K562 (cell line): ENCODE measurements around the gene MEF2D. TPM values are rescaled to one million over a fixed set of nuclear protein-coding genes. Genes with fewer than 3 reads are reported as not detected.
A peak's percentile ranks its signal among the peaks of the same experiment; 100 is the strongest.

Source experiments
- BACH1 ChIP-seq: fragments of 200-800 bp; sonication (Bioruptor generic); IDR thresholded peaks from 2 replicates; pipeline ENCODE4 v1.6.1; 2016; ENCODE audit warnings: missing genetic modification characterization, missing compliant biosample characterization
- BCL6 ChIP-seq: fragments of 250-450 bp; sonication (Bioruptor Pico); IDR thresholded peaks from 2 replicates; pipeline ENCODE4 v1.4.0; 2020
- CBFA2T3 ChIP-seq: fragments of 450-650 bp; IDR thresholded peaks from 2 replicates; pipeline ENCODE4 v1.6.1; 2017
- CREB1 ChIP-seq, 2 experiments: sonication (generic) in 1 of 2; formaldehyde crosslinking in 1 of 2; IDR thresholded peaks; 2 replicates each; pipeline versions ENCODE4 v1.6.1 to v1.8.0; 2012 to 2022; ENCODE audit warnings: inconsistent platforms in 1 of 2, mild to moderate bottlenecking in 1 of 2, missing genetic modification reagents in 1 of 2, moderate library complexity in 1 of 2
- DACH1 ChIP-seq: fragments of 450-650 bp; IDR thresholded peaks from 2 replicates; pipeline ENCODE4 v1.6.1; 2018; ENCODE audit not compliant: partially characterized antibody
- ELF1 ChIP-seq: fragments of 200-800 bp; sonication (Bioruptor generic); IDR thresholded peaks from 2 replicates; pipeline ENCODE4 v1.6.1; 2016; ENCODE audit warnings: missing genetic modification characterization, missing compliant biosample characterization
- FOSL1 ChIP-seq: fragments of 200-800 bp; sonication (Bioruptor generic); conservative IDR thresholded peaks from 2 replicates; pipeline ENCODE4 v1.6.1; 2016; ENCODE audit warnings: missing genetic modification characterization, missing compliant biosample characterization
- GATA2 ChIP-seq: sonication (generic); formaldehyde crosslinking; IDR thresholded peaks from 2 replicates; pipeline ENCODE4 v1.4.0; 2020; ENCODE audit warnings: mild to moderate bottlenecking, missing genetic modification reagents
- MYBL2 ChIP-seq, 2 experiments: fragments of 450-650 bp in 1 of 2; sonication (generic) in 1 of 2; formaldehyde crosslinking in 1 of 2; IDR thresholded peaks; 2 replicates each; pipeline versions ENCODE4 v1.6.1 to v1.8.1; 2017 to 2022; ENCODE audit warnings: borderline replicate concordance in 1 of 2, inconsistent platforms in 1 of 2, low read depth in 1 of 2, mild to moderate bottlenecking in 1 of 2, missing genetic modification reagents in 1 of 2, moderate library complexity in 1 of 2
- NUFIP1 ChIP-seq: fragments of 450-650 bp; IDR thresholded peaks from 2 replicates; pipeline ENCODE4 v1.6.1; 2018; ENCODE audit not compliant: partially characterized antibody
- PHF8 ChIP-seq: fragments of 200-600 bp; sonication (generic); IDR thresholded peaks from 2 replicates; pipeline ENCODE4 v1.6.1; 2012; ENCODE audit warnings: mixed run types, mild to moderate bottlenecking, inconsistent platforms, low read length, moderate library complexity, borderline replicate concordance
- PML ChIP-seq: IDR thresholded peaks from 2 replicates; pipeline ENCODE4 v1.6.1; 2012; ENCODE audit warnings: low read length, inconsistent platforms
- POU5F1 ChIP-seq: fragments of 150-350 bp; IDR thresholded peaks from 2 replicates; pipeline ENCODE4 v1.6.1; 2014; ENCODE audit warnings: borderline replicate concordance, low read length, low read depth, mild to moderate bottlenecking; ENCODE audit not compliant: partially characterized antibody
- RFX1 ChIP-seq: fragments of 450-650 bp; IDR thresholded peaks from 2 replicates; pipeline ENCODE4 v1.6.1; 2016; ENCODE audit warnings: mild to moderate bottlenecking, moderate library complexity
- SMARCA4 ChIP-seq: fragments of 450-650 bp; IDR thresholded peaks from 2 replicates; pipeline ENCODE4 v1.6.1; 2016
- ZBTB8A ChIP-seq: fragments of 450-650 bp; IDR thresholded peaks from 2 replicates; pipeline ENCODE4 v1.6.1; 2018; ENCODE audit warnings: mild to moderate bottlenecking, moderate library complexity; ENCODE audit not compliant: partially characterized antibody
- ZC3H11A ChIP-seq: IDR thresholded peaks from 2 replicates; pipeline ENCODE4 v1.6.1; 2012; ENCODE audit warnings: low read depth, low read length, improper control_type of control experiment
- ZNF408 ChIP-seq: fragments of 250-450 bp; sonication (Bioruptor Pico); IDR thresholded peaks from 2 replicates; pipeline ENCODE4 v1.4.0; 2020; ENCODE audit warnings: low read depth, mild to moderate bottlenecking, moderate library complexity
- polyA plus RNA-seq, 8 experiments: library from polyadenylated mRNA; depleted of rRNA in 4 of 8; stranded (reverse) in 5 of 8; unstranded in 3 of 8; fragments of >200 nt; fragmentation: Nextera tagmentation in 2 of 8; fragmentation: Illumina TruSeq in 1 of 8; extraction: Ambion mirVana in 2 of 8; extraction: Trizol in 1 of 8; gene quantifications; 2 replicates each; pipeline versions ENCODE4 v1.2.1 to v1.2.3, GENCODE V29; 2011 to 2014; ENCODE audit warnings: inconsistent platforms in 1 of 8, missing spikeins in 1 of 8
- total RNA-seq, 7 experiments: library from RNA; depleted of rRNA in 6 of 7; stranded (reverse); fragments of >200 nt in 6 of 7; fragmentation: Illumina TruSeq in 2 of 7; extraction: Trizol in 2 of 7; gene quantifications; 2 replicates each; pipeline versions ENCODE4 v1.2.1 to v1.2.3, GENCODE V29; 2011 to 2021; ENCODE audit warnings: low replicate concordance in 1 of 7
- TF ChIP-seq, protein P1 (sequence below): fragments of 450-650 bp; formaldehyde crosslinking; conservative IDR thresholded peaks from 2 replicates; pipeline ENCODE4 v1.4.0; 2022; ENCODE audit warnings: mild to moderate bottlenecking, missing genetic modification characterization
- TF ChIP-seq, protein P2 (sequence below): fragments of 150-350 bp; IDR thresholded peaks from 2 replicates; pipeline ENCODE4 v1.6.1; 2014; ENCODE audit warnings: low read depth, mild to moderate bottlenecking, low read length, borderline replicate concordance
- TF ChIP-seq, protein P3 (sequence below): sonication (generic); IDR thresholded peaks from 2 replicates; pipeline ENCODE4 v1.6.1; 2016
- TF ChIP-seq, protein P4 (sequence below): fragments of 250-450 bp; sonication (Bioruptor Pico); IDR thresholded peaks from 2 replicates; pipeline ENCODE4 v1.8.0; 2021; ENCODE audit warnings: moderate library complexity, mild to moderate bottlenecking, inconsistent platforms

Gene MEF2D
- total and polyA plus RNA-seq, 9 of the 15 experiments (the other 6 are each of a cell fraction or from before 2014, with no cell fraction given), result 0.10 to 19.5 (median 2.6) TPM

DNA sequence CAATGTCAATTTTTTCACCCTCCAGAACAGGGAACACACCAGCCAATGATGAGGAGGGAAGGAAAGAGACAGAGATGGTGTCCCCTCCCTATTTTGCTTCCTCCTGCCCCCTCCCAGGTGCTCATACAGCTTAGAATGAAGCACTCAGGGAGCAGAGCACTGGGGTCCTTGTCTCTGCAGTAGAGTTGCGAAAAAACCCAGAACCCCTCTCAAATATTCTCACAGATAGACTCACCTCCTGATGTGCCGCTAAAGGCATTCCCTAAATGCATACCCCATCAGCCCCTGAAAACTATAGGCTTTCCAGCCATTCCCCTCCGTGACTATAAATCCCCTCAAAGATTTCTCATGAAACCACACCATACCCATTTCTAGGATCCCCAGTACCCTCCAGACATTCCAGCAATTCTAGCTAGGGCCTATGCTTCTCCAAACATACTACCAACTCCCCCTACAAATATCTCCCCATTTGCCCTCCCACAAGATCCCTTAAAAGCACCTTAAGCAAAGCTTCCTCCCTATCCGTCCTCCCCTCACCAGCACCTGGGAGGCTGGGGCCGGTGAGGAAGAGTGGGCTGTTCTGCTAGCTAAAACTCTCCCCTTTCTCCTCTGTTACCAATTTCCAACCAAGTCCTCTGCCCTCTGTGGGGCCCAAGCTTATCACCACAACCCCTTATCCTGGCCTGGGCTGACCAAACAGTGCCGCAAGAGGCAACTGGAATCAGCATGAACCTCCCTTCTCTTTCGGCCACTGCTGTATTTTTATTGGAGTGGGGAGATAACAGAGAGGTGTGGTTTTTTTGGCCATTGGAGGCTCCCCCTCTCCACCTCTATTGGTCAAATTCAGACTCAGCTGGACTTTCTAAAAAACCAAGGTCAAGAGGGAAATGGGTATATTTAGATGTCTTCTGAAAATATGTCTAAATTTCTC is 76.9 kb downstream of the MEF2D start (continued):
- TF ChIP-seq MYBL2 (IDR thresholded peaks at IDR 0.05; ENCODE audit: low read depth), result no peak
- TF ChIP-seq MYBL2 (CRISPR knock-in tag; IDR thresholded peaks at IDR 0.05; ENCODE audit: borderline replicate concordance), result no peak
- no peak for TF ChIP-seq NUFIP1
- TF ChIP-seq ZBTB8A, result no peak
- TF ChIP-seq, protein P1, sequence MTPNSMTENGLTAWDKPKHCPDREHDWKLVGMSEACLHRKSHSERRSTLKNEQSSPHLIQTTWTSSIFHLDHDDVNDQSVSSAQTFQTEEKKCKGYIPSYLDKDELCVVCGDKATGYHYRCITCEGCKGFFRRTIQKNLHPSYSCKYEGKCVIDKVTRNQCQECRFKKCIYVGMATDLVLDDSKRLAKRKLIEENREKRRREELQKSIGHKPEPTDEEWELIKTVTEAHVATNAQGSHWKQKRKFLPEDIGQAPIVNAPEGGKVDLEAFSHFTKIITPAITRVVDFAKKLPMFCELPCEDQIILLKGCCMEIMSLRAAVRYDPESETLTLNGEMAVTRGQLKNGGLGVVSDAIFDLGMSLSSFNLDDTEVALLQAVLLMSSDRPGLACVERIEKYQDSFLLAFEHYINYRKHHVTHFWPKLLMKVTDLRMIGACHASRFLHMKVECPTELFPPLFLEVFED, result 0 out of 2 replicates have a peak, but pooled peaks have one; percentile 71
- TF ChIP-seq, protein P2, sequence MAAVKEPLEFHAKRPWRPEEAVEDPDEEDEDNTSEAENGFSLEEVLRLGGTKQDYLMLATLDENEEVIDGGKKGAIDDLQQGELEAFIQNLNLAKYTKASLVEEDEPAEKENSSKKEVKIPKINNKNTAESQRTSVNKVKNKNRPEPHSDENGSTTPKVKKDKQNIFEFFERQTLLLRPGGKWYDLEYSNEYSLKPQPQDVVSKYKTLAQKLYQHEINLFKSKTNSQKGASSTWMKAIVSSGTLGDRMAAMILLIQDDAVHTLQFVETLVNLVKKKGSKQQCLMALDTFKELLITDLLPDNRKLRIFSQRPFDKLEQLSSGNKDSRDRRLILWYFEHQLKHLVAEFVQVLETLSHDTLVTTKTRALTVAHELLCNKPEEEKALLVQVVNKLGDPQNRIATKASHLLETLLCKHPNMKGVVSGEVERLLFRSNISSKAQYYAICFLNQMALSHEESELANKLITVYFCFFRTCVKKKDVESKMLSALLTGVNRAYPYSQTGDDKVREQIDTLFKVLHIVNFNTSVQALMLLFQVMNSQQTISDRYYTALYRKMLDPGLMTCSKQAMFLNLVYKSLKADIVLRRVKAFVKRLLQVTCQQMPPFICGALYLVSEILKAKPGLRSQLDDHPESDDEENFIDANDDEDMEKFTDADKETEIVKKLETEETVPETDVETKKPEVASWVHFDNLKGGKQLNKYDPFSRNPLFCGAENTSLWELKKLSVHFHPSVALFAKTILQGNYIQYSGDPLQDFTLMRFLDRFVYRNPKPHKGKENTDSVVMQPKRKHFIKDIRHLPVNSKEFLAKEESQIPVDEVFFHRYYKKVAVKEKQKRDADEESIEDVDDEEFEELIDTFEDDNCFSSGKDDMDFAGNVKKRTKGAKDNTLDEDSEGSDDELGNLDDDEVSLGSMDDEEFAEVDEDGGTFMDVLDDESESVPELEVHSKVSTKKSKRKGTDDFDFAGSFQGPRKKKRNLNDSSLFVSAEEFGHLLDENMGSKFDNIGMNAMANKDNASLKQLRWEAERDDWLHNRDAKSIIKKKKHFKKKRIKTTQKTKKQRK, result no peak
- TF ChIP-seq BCL6 (CRISPR knock-in tag), result no peak
- TF ChIP-seq SMARCA4, result peak; percentile 43; the same call in 1 of the 2 replicates
- 0 out of 2 replicates have a peak, but pooled peaks have one; percentile 39 for TF ChIP-seq GATA2
- no peak for TF ChIP-seq CREB1 (IDR thresholded peaks at IDR 0.05)
- TF ChIP-seq CREB1 (CRISPR knock-in tag; IDR thresholded peaks at IDR 0.05), result no peak
- no peak for TF ChIP-seq RFX1
- no peak for TF ChIP-seq FOSL1
- no peak for TF ChIP-seq DACH1
- TF ChIP-seq, protein P3, sequence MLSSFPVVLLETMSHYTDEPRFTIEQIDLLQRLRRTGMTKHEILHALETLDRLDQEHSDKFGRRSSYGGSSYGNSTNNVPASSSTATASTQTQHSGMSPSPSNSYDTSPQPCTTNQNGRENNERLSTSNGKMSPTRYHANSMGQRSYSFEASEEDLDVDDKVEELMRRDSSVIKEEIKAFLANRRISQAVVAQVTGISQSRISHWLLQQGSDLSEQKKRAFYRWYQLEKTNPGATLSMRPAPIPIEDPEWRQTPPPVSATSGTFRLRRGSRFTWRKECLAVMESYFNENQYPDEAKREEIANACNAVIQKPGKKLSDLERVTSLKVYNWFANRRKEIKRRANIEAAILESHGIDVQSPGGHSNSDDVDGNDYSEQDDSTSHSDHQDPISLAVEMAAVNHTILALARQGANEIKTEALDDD, result peak; percentile 74
- TF ChIP-seq BACH1 (tag), result no peak
- no peak for TF ChIP-seq PML
- no peak for TF ChIP-seq ZNF408 (CRISPR knock-in tag)
- TF ChIP-seq PHF8, result no peak
- TF ChIP-seq, protein P4, sequence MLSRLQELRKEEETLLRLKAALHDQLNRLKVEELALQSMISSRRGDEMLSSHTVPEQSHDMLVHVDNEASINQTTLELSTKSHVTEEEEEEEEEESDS, result no peak
- TF ChIP-seq ZC3H11A, result no peak
- TF ChIP-seq CBFA2T3, result peak; percentile 67
- no peak for TF ChIP-seq POU5F1
- no peak for TF ChIP-seq ELF1 (tag)
